ENCODE measurements around the gene C3orf33. TPM values are rescaled to one million over a fixed set of nuclear protein-coding genes. Genes with fewer than 3 reads are reported as not detected.

The C3orf33 gene
- total and polyA plus RNA-seq, 9 of the 15 experiments (the other 6 are each of a cell fraction or from before 2014, with no cell fraction given) = 4.1 to 10.2 (median 6.0) TPM

DNA sequence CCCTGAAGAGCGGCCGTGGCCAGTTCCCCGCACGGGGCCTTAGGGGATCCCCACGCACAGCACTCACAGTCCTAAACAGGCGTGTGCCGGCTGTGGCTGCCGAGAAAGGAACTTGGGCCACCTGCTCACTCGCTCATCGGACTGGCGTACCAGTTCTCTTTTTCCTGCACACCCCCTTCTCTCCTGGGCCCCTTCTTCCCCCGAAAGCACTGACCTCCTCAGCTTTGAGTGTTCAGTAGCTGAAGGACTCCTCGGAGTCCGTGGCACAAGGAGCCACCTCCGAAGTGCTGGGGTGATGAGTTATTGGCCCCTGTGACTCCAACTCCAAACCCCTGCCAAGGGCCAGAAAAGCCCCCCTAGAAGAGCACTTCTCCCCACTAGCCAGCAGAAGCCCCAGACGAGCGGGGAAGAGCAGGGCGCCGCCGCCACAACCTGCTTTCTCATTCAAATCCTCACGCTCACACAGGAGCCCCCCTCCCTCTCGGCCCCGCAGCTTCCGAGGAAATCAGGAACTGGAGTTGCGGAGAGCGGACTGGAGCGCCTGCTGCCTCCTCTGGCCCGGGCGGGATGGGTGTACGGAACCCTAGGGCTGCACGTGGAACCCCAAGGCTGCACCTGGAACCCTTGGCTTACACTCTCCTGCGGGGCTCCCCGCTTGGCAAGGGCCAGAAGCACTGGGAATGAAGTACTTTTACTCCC lies 61.3 kb downstream of the C3orf33 start, which contains the start of gene PLCH1 (continued):
- TF ChIP-seq, protein P1, sequence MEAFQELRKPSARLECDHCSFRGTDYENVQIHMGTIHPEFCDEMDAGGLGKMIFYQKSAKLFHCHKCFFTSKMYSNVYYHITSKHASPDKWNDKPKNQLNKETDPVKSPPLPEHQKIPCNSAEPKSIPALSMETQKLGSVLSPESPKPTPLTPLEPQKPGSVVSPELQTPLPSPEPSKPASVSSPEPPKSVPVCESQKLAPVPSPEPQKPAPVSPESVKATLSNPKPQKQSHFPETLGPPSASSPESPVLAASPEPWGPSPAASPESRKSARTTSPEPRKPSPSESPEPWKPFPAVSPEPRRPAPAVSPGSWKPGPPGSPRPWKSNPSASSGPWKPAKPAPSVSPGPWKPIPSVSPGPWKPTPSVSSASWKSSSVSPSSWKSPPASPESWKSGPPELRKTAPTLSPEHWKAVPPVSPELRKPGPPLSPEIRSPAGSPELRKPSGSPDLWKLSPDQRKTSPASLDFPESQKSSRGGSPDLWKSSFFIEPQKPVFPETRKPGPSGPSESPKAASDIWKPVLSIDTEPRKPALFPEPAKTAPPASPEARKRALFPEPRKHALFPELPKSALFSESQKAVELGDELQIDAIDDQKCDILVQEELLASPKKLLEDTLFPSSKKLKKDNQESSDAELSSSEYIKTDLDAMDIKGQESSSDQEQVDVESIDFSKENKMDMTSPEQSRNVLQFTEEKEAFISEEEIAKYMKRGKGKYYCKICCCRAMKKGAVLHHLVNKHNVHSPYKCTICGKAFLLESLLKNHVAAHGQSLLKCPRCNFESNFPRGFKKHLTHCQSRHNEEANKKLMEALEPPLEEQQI (IDR thresholded peaks at IDR 0.05) = no peak
- TF ChIP-seq ETV1 (tag; conservative IDR thresholded peaks at IDR 0.05; ENCODE audit: low read depth) (no peak), BRD9 (IDR thresholded peaks at IDR 0.05; ENCODE audit: low read depth, partially characterized antibody) (no peak), MCM5 (IDR thresholded peaks at IDR 0.05; ENCODE audit: low read depth) (no peak), KAT7 (CRISPR knock-in tag; IDR thresholded peaks at IDR 0.05; ENCODE audit: borderline replicate concordance) (no peak), PPARD (CRISPR knock-in tag; IDR thresholded peaks at IDR 0.05) (no peak), RBM22 (IDR thresholded peaks at IDR 0.05; ENCODE audit: low read depth, low read length, poor library complexity, severe bottlenecking) (no peak), HEY1 (CRISPR knock-in tag; IDR thresholded peaks at IDR 0.05; ENCODE audit: borderline replicate concordance) (no peak), ZNF583 (CRISPR knock-in tag; IDR thresholded peaks at IDR 0.05) (no peak), GABPA (tag; conservative IDR thresholded peaks at IDR 0.05; ENCODE audit: low read depth) (no peak), TFAM (CRISPR knock-in tag; conservative IDR thresholded peaks at IDR 0.05) (no peak), ZNF445 (CRISPR knock-in tag; IDR thresholded peaks at IDR 0.05; ENCODE audit: low read depth) (no peak), ZNF696 (CRISPR knock-in tag; conservative IDR thresholded peaks at IDR 0.05) (no peak), SRF (CRISPR knock-in tag; IDR thresholded peaks at IDR 0.05) (peak in 1 of 2 experiments; percentile 23; a peak in 1 of 4 replicates), ZBTB8A (IDR thresholded peaks at IDR 0.05; ENCODE audit: partially characterized antibody) (no peak), JUN (IDR thresholded peaks at IDR 0.05; ENCODE audit: borderline replicate concordance, low read depth, low read length) (no peak), JUN (CRISPR knock-in tag; IDR thresholded peaks at IDR 0.05; ENCODE audit: borderline replicate concordance) (no peak), MECOM (CRISPR knock-in tag; IDR thresholded peaks at IDR 0.05) (no peak), ZNF668 (CRISPR knock-in tag; IDR thresholded peaks at IDR 0.05) (no peak), POLR2AphosphoS2 (IDR thresholded peaks at IDR 0.05; ENCODE audit: low read length) (no peak), NR2F6 (CRISPR knock-in tag; IDR thresholded peaks at IDR 0.05) (no peak), ZNF79 (CRISPR knock-in tag; IDR thresholded peaks at IDR 0.05; ENCODE audit: low read depth) (no peak), POLR2AphosphoS5 (IDR thresholded peaks at IDR 0.05; ENCODE audit: control insufficient read depth, insufficient read depth, low read depth, low read length) (no peak), BRD4 (IDR thresholded peaks at IDR 0.05) (no peak), HCFC1 (IDR thresholded peaks at IDR 0.05; ENCODE audit: low read depth, low read length) (no peak), ZNF224 (CRISPR knock-in tag; IDR thresholded peaks at IDR 0.05) (no peak), TBP (optimal IDR thresholded peaks at IDR 0.05; ENCODE audit: low read depth, low read length) (peak; percentile 36)
- TF ChIP-seq, protein P2, sequence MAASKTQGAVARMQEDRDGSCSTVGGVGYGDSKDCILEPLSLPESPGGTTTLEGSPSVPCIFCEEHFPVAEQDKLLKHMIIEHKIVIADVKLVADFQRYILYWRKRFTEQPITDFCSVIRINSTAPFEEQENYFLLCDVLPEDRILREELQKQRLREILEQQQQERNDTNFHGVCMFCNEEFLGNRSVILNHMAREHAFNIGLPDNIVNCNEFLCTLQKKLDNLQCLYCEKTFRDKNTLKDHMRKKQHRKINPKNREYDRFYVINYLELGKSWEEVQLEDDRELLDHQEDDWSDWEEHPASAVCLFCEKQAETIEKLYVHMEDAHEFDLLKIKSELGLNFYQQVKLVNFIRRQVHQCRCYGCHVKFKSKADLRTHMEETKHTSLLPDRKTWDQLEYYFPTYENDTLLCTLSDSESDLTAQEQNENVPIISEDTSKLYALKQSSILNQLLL (CRISPR knock-in tag; IDR thresholded peaks at IDR 0.05; ENCODE audit: borderline replicate concordance) = no peak
